Inflammatory macrophage treated with lipopolysaccharide for 4 hours (primary cell): Measurements from ENCODE around the gene GDAP2.
"Not testable (repeated sequence)": the region's sequence is repeated elsewhere in the genome, so short reads cannot be mapped to it uniquely, and the experiment has no call there.

Experiments
- DNase-seq: peaks from one replicate; pipeline ENCODE4 v3.0.0-alpha.2; 2020

GDAP2 gene

GRCh38 chr1:117929343-117930172, at the start of gene GDAP2, which contains the start of gene WDR3:
TSS of gene GDAP2 (minus strand) at chr1:117929621. CDS start at chr1:117920357, 9,264 bp downstream.
TSS of gene WDR3 (plus strand) at chr1:117929739. CDS start at chr1:117933320, 3,581 bp downstream.
- peak; percentile 99 for DNase-seq

GRCh38 chr1:117976381-117976780, 47.0 kb upstream of the GDAP2 start:
- no peak for DNase-seq

DNA sequence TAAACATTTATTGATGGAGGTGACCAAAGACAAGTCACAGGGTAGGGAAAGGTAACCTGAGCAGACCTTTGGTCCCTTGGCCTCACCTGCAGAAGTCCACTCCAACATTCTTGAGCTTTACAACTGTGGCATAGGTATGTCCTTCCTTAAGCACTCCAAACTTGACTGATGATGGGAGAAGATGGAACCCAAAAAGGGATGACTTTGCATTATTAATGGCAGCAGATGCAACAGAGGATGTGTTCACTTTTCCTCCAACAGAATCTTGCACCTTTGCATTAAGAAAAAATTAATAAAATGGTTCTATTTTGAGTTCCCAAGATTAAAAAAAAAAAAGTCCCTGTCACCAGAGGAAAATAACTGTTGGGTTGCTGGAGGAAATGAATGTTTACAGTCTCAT, 42.4 kb upstream of the GDAP2 start:
- DNase-seq = no peak

DNA sequence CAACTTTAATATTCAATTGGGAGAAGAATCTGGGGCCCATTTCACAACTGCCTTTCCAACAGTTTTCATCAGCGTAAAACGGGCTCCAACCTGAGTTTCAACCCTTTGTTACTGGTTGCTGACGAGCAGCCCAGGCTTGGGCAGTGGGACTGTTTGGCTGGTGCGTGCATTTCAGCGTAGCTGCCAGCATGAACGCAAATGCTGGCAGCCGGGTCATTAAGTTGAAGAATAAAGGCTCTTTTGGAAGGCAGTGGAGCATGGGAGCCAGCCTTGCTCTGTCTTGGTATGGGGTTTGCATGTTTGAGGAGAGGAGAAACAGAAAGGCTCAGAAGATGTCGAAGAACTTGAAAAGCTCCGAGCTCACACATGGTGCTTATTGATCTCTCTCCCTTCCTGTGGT, 40.8 kb upstream of the GDAP2 start:
- no peak for DNase-seq

- DNase-seq = no peak
Observed at GRCh38 chr1:117967881-117968280, 38.5 kb upstream of the GDAP2 start.

DNA sequence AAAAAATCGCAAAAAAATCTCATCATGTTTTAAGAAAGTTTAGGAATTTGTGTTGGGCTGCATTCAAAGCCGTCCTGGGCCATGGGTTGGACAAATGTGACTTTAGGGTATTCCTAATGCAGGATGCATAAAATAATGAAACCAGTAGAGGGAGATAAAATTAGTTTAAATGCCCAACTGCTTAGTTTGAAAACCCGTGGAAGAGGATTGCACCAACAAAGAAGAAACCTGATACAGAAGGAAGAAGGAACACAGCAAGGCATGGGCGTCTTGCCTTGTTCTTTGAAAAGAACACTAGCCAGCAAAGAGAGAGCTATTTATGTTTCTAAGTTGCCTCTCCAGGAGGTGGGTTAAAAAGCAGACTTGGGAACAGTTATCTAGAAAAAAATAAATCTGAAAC, 38.1 kb upstream of the GDAP2 start:
- DNase-seq = no peak

DNA sequence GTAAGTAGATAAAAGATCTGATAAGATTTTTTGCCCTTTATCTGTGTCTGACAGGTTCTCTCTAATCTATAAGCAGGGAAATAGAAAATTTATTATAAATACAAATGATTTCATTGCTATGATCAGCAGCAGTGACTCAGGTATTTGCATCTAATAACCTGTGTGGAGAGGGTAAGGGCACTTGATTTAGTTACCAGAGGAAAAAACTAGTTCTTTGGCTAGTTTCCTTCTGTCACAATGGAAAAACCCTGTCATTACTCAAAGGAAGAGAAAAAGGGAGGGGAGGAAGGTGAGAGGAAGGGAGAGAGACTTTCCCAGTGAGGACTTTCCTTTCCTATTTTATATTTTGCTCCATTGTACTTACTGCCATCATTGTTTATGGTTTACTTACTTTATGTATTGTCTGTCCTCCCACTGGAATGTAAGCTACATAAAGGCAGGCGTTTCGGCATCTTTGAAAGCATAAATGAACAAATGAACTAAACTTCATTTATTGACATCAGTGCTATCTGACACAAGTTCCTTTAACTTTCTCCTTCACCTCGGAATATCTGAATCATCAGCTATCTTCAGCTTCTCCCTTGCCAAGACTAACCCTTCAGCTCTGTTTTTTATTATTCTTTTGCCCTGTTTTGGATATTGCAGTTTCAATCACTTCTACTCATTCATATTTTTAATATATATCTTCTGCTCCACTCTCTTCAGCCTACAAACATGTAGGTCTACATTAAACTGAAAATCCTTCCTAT, 35.0 kb upstream of the GDAP2 start:
- DNase-seq = no peak

DNA sequence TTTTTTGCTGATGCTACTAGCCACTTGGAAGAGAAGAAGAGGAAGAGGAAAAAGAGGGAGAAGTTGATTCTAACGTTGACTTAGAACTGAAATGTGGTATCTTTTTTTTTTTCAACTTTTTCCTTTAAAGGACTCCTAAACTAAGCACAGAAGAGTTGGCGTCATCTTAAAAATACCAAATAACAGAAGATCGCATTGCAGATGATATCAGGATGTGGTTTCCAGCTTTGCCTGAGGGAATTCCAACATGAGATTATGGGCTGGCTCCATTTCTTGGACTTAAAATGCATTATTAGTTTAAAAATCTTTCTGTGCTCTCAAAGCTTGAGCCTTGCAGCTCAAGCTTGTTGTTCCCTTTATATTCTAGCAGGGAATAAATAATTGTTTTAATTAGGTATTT, 29.9 kb upstream of the GDAP2 start:
- no peak for DNase-seq

DNA sequence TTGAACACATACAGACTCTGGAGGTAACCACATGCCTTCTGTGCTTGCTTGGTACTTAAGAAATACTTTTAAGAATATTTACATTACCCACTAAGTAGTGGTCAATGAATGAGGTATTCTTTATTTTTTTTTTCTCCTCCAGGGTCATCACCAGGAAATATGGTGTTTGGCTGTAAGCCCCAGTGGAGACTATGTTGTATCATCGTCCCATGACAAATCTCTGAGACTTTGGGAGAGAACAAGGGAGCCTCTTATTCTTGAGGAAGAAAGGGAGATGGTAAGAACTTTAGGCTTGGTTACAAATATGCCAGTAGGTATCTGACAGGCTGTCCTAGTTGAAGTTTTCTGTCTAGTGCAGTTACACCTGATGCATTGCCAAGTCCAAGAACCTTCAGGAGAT, 23.0 kb upstream of the GDAP2 start:
- no peak for DNase-seq

DNA sequence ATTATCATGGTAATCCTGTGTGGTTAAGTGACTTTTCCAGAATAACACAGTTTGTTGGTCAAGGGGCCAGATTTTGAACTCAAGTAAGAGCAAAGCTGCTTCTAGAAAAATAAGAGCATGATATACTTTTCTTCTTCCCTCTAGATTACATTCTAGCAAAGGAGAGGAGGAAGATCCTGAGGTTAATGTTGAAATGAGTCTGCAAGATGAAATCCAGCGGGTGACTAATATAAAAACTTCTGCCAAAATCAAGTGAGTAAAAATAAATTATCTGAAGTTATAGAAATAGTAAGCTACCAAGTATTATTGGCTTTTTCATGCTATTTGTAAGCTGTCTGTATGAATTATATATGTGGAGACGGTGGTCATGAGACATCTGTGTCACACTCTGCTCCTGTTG, 12.9 kb upstream of the GDAP2 start:
- no peak for DNase-seq

DNA sequence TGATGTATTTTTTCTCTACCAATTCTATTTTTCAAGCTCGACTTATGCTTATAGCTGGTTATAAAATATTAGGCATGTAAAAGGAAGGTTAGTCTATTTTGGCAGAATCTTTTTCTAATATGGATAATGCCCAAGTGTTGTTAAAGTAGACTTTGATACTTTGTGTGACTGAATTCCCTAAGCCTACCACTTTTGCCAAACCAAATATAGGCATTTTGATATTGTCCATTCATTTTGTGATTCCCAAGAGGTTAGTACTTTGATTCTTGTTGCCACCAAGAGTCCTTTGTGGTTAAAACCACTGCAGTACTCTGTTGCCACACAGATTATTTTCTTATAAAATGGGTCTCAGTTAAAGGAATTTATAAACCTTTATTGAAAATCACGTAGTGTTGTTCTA, 4.3 kb upstream of the GDAP2 start:
- DNase-seq = no peak

- DNase-seq = no peak
Observed at GRCh38 chr1:117932576-117932975, 3.2 kb upstream of the GDAP2 start.

DNA sequence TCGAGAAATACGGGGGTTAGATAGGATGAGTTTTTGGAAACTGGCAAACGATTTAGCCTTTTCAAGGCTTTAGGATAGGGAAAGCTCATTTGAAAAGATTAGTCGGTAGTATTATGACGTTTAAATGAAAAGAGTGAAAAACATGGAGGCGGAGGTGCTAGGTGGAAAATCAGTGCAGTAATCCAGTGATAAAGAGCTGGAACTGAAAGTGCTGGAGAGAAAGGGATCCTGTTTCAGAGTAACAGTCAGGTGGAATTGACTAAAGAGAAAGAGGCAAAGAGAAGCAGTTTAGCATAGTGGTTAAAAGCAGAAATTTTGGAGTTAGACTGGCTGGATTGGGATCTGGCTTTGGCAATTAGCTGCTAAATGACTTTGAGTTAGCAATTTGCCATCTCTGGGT, 1.1 kb upstream of the GDAP2 start:
- peak; percentile 42 for DNase-seq

- no peak for DNase-seq
Observed at GRCh38 chr1:117930173-117930447, 689 bp upstream of the GDAP2 start.

DNA sequence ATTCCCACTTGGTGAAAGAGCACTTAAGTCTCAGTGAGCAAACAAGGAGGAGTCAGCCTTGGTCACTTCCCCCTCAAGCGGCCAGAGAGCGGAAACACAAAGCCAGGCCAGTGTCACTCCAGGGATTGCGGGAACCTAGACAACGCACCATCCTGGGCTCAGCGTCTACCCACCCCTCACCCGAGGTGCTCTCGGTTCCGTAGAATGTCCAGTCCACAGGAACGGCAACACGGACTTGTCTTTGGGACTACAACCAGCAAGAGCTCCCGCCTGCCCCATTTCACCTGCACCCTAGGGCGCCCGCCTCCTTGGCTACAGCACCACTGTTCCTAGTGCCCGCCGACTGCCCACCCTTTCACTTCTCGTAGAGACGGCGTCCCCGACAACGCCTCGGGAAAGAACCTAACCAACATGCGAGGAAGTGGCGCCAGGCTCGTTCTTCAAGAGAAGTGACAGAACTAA, 509 bp downstream of the GDAP2 start:
- DNase-seq = peak; percentile 79

DNA sequence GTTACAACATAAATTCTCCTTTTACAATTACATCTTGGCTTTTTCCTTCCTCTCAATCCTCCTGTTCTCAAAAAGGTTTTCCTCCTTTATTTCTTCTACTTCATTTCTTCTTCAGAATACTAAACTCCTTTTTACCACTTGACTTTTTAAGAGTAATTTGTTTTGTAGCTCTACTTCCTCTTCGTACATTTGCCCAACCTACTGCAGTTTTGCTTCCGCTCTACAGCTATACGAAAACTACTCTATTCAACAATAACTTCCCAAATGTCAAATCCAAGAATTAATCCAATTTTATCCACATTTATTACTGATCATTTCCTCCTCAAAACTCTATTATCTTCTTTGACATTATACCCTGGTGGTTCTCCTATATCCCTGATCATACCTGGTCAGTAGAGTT, 3.4 kb downstream of the GDAP2 start:
- peak; percentile 67 for DNase-seq

DNA sequence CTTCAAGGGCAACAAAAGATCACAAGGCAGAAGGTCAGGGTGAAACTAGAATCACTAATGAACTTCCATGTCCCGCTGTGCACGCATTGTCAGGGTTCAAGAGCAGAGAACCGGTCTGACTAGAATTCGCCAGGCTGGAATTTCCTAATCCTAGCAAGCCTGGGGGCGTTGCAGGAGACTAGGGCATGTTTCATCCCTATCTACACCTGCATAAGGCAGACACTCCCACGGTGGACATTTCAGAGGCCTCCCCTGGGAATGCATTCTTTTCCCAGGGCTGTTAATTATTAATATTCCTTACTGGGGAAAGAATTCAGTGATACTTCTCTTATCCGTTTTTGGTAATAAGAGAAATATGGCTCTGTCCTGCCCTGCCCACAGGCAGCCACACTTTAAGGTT, 6.7 kb downstream of the GDAP2 start:
- DNase-seq = not testable (repeated sequence)

- DNase-seq = no peak
Observed at GRCh38 chr1:117921991-117922390, 7.4 kb downstream of the GDAP2 start.

- DNase-seq = no peak
Observed at GRCh38 chr1:117919376-117919775, 10.0 kb downstream of the GDAP2 start.

- no peak for DNase-seq
Observed at GRCh38 chr1:117911051-117911450, 18.4 kb downstream of the GDAP2 start.

- peak; percentile 11 for DNase-seq
Observed at GRCh38 chr1:117905019-117905418, 24.4 kb downstream of the GDAP2 start.

- DNase-seq = no peak
Observed at GRCh38 chr1:117904485-117904884, 24.9 kb downstream of the GDAP2 start.

DNA sequence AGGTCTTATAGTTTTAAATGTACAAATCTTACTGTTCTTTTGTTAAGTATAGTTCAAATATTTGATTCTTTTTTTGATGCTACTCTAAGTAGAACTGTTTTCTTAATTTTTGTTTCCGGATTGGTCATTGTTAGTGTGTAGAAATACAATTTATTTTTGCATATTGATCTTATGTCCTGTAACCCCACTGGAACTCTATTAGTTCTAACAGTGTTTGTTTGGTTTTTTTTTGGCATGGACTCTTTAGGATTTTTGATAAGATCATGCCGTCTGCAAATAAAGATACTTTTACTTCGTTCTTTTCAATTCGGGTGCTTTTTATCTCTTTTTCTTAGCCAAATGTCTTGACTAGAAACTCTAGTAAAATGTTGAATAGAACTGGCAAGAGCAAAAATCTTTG, 26.5 kb downstream of the GDAP2 start:
- no peak for DNase-seq

- DNase-seq = peak; percentile 7
Observed at GRCh38 chr1:117899801-117900200, 29.6 kb downstream of the GDAP2 start.
